ENCODE data around the gene NOC2L.
"Not testable (repeated sequence)": the region's sequence is repeated elsewhere in the genome, so short reads cannot be mapped to it uniquely, and the experiment has no call there.

NOC2L gene

DNA sequence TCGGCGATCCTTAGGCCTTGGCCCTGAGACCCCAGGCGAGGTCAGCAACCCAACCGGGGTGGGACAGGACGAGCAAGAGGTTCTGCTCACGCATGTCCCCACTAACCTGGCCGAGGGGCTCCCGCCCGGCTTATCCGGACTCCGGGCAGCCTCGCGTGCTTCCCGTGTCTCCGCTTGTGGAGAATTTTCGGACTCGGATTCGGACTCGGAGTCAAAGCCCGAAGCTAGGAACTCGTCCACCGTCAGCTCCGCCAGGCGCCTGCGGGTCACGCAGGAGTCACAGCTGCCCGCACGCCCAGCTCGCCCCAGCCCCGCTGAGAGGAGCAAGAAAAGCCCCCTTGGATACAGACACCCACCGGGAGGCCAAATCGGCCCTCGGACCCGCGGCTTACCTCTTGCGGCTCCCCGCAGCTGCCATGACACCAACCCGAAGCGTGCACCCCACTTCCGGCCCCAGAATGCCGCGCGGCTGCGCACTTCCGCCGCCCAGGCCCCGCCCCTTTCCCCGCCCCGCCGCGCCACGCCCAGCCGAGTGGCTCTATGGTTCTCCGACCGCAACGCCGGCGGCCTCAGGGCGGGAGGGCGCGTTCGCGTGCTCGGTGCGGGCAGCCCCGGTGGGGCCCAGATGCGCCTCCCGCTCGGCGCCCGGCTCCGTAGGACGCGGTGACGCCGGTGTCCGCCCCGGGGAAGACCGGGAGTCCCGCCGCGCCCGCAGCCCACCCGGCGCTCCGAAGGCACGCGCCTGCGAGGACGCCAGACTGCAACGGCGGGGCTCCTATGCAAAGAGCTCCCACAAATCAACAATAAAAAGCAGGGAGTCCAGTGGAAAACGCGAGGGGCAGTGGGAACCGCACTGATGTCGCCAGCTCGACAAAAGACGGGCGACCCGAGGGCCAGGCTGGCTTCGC lies at the start of gene NOC2L:
Gene NOC2L, minus strand, starts transcription at position 434 of the 908 bp plus-strand sequence. Its CDS starts 16 bp downstream, at position 418.
- DNase-seq (ENCODE audit: low spot score): peak; percentile 97

DNA sequence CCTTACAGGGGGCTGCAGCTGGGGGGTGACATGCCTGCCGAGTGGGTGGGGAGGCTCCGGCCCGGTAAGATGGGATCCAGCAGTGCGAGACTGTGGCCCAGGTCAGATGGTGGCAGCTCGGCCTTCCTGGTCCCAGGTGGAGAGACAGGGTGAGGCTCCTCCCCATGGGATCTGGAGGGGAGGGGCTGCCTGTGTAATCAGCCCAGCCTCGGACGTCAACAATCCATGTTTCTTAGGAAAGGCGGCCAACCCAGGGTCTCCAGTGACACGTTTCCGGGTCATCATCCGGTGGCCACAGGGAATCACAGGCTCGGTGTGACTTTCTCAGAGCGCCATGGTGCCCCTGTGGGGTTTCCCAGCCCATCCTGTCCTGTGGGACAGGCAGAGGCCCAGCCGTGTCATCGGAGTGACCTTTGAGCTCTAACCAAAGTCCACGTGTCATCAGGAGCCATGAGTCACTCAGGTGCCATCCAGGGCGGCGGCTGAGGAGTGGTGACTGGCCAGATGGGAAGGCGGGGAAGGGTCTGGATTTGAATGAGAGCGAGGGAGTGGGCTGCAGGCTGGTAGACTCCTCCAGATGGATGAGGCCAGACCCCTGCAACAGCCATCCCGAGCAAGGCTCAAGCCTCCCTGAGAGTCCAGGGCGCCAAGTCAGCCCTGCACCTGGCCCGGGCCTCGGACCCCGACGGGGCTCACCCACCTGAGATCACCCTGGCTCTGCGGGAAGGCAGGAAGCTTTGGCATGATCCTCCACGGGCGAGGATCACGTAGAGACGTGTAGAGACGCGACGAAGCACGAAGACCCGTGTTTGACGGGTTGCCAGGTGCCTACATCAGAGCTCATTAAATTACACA lies 47.5 kb upstream of the NOC2L start:
- no peak for DNase-seq (ENCODE audit: low spot score)

DNA sequence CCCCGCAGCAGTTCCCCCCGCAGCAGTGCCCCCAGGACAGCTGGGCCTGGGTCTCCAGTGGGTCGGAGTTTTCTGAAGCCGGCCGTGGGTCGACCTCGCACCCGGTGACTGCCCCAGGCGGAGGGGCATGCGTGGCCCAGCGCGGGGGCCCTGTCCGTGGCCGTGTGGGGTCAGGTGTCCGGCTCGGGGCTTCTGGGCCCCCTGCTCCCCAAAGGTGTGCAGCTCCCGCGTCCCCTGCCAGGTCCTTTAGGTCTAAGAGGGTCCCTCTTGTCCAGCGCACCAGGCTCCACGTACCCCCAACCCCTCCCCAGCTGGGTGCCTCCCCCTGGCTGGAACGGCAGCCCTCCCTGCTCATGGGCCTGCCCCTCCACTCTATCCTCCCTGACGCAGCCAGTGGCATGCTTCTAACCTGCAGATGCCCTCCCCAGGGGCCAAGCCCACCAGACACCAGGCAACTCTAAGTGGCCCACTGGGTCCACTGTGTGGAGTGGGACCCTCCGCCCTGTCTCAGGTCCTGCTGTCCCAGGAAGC lies 46.8 kb upstream of the NOC2L start:
- DNase-seq (ENCODE audit: low spot score): no peak

DNA sequence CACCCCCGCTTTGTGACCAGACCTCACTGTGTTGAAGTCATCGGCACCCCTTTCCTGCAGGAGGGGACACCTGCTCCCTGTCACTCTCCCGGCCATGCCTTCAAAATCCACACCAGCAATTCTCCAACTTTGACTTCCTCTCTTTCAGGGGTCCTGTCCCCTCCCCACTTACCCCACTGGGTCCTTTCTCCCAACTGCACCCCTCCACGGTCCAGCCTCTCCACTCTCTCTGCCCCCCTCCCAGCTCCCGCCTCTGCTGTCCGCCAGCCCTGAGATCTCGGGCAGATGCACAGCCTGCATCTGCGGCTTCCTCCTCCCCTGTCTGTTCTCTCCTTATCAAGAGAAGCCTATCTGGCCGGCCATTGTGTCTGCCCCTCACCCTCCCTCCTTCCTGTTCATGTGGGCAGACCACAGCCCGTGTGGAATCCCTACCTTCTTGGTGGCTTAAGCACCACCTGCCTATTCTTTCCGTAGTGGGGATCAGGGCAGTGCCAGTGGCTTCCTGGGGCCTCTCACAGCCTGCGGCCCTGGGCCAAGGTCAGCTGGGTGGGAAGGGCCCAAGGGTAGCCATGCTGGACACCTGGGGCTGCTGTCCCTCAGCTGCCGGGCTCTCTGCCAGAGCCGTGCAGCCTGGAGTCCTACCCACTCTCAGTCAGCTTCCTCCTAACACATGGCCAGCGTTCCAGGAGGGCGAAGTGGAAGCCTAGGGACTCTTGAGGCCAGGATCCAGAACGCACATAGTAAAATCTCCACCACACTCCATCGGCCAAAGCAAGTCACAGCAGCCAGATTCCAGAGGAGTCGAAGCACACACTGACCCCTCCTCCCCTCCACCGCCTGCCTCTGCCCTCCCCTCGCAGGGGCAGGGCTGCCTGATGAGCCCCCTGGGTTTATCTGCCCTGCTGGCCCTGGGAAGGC lies 46.0 kb upstream of the NOC2L start:
- DNase-seq (ENCODE audit: low spot score): peak; percentile 66

DNA sequence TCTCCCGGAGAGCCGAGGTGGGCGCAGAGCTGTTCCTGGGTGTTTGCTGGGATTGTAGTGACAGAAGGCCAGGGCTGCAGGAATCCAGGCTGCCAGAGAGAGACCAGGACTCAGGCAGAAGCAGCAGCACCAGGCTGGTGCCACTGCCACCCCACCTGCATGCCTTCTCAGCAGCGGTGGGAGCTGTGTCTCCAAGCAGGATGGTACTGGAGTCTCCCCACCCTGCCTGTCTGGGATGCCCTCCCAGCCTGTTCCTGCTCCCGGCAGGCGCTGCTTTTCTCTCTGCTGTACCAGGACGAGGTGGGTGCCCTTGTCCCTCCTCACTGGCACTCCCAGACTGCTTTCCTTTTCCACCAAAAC lies 45.3 kb upstream of the NOC2L start:
- no peak for DNase-seq (ENCODE audit: low spot score)

DNA sequence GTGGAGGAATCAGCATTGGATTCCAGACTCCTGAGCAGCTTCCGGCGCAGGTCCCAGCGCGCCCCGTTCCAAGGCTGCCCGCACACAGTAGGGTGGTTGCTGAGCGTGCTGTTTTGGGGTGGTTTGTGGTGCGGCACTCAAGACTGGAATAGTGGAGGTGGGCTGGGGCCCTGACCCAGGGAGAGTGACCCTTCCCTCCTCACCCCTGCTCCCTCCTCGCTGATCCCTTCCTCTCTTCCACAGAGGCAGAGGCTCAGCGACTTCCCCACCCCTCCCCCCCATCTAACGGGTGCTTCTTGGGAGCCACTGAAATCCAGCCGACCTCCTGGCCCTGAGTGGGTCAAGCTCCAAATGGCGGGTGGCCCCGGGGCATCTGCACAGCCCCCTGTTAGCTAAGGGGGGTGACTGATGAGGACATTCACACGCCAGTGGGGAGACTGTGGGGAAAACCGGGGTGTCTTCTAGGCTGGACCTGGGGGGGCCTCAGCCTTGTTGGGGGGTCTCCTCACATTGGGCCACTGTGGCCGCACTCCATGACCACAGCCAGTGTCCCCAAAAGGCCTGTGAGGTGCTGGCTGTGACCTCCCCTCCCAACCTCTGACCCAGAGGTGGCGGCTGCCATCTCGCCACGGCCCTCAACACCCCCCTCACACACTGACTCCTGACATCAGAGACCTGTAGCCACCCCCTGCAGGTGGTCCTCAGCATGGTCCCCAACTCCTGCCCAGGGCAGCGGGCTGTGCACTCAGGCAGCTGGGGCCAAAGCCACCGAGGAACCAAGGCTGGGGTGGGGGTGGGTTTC lies 44.8 kb upstream of the NOC2L start:
- DNase-seq (ENCODE audit: low spot score): no peak

DNA sequence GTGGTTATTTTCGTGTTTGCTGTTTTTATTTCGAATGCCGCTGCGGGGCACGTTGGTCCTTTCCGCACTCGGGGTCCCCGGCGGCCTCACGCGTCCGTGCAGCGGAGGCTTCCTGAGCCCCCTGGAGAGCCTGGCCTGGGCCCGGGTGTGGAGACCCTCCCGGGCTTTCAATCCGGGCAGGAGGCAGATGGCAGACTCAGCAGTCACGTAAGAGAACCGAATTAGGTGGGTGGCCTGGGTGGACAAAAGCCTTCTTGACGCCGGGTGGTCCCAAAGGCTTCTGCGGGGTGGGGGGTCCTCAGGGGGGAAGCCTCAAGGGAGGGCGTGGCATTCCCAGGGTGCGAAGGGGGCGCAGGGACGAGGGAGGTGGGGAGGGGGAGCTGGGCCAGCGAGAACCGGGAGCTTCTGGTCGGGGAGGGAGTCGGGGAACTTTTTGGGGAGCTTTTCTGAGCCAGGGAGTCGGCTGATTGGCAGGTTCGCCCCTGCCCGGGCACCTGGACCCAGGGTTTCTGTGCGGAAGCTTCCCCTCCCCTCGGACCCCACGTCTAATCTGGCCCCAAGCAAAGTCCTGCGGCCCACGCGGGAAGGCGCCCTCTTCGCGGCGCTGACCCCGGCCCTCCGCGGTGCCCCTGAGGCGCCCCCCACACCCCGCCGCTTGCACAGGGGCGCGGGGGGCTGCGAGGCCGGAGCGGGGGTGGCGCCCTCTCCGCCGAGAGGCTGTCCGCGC lies 42.2 kb upstream of the NOC2L start:
- no peak for DNase-seq (ENCODE audit: low spot score)

DNA sequence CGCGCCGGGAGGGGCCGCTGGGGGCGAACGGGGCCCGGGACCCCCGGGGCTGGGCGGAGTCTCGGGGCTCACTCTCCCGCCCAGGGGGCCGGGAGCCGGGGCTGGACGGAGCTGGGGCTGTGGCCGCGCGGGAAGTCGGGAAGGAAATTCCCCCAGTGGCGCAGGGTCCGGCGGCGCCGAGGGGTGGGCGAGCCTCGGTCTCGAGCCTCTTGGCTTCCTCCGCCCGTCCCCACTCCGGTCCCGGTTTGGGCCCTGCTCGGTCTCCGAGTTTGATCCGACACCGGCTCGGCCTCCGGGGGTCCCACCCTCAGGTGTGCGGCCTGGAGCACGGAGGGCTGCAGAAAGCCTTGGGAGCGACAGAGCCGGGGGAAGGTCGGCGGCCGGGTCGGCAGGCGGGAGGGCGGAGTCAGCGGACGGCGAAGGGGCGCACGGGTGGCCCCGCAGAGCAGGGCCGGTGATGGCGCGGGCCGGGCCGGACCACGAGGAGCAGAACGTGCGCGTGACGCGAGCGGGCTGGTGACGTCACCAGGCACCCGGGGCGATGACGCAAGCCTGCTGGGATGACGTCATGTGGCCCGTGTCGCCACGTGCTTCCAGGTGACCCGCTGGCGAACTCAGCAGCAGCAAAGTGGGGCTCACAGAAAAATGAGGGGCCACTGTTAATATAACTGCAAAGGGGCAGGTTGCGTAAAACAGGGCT lies 41.5 kb upstream of the NOC2L start:
- peak; percentile 97 for DNase-seq (ENCODE audit: low spot score)

DNA sequence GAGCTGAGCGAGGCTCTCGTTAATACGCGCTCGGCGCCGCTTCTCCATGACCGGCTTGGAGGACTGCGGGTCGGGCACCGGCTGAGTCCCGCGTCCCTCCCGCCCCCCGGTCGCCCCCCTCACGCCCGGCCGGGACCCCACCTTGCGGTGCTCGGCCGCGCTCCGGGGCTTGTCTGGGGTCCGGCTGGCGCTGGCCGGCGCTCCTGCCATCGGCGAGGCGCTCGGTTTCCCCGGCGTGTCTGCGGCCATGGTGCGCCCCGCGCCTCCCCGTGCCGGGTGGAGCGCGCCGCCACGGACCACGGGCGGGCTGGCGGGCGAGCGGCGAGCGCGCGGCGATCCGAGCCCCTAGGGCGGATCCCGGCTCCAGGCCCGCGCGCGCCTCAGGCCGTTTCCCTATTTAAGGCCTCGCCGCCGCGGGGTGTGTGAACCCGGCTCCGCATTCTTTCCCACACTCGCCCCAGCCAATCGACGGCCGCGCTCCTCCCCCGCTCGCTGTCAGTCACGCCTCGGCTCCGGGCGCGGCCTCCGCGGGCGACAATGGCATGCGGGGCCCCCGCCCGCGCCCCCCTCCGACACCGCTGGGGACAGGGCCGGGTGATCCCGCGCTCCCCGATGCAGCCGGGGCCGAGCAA lies 40.8 kb upstream of the NOC2L start, which contains the start of gene HES4:
Gene HES4, minus strand, starts transcription at position 373 of the 632 bp plus-strand sequence. Its CDS starts 124 bp downstream, at position 249.
- DNase-seq (ENCODE audit: low spot score): peak; percentile 96

DNA sequence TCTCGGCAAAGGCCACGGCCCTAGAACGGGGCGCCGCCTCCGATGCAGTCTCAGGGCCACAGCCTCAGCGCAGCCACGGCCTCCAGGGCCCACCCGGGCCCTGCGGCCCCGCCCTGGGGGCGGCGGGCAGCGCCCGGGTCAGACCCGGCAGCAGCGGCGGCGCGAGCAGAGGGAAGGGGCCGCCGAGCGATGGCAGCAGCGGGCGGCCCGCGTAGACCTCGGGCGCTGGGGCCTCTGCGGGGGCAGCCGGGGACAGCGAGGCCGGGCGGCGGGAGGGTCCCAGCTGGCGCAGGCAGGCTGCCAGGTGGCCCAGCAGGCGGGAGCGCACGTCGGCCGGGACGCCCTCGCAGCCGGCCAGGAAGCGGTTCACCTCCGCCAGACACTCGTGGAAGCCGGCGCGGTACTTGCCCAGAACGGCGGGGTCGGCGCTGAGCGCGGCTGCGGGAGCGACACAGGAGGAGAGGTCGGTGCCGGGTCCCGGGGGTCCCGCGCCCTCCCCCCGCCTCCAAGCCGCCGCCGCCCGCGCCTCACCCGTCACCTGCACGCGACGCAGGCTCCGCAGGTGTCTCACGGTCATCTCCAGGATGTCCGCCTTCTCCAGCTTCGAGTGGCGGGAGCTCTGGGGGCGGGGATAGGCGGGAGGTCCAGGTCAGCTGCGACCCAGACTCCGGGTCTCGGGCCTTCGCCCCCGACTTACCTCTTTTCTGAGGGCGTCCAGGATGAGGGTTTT lies 40.1 kb upstream of the NOC2L start:
- peak; percentile 61 for DNase-seq (ENCODE audit: low spot score)

DNA sequence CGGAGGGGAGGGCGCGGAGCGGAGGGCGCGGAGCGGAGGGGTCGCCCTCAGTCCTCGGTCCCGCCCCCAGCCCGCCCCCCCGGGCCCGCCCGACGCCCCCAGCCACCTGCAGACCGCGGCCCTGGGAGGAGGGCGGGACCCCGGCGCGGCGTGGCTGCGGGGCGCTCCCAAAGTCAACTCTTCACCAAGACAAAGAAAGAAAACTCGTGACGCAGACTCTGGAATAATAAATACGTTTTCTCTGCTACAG lies 39.6 kb upstream of the NOC2L start:
- DNase-seq (ENCODE audit: low spot score): no peak

DNA sequence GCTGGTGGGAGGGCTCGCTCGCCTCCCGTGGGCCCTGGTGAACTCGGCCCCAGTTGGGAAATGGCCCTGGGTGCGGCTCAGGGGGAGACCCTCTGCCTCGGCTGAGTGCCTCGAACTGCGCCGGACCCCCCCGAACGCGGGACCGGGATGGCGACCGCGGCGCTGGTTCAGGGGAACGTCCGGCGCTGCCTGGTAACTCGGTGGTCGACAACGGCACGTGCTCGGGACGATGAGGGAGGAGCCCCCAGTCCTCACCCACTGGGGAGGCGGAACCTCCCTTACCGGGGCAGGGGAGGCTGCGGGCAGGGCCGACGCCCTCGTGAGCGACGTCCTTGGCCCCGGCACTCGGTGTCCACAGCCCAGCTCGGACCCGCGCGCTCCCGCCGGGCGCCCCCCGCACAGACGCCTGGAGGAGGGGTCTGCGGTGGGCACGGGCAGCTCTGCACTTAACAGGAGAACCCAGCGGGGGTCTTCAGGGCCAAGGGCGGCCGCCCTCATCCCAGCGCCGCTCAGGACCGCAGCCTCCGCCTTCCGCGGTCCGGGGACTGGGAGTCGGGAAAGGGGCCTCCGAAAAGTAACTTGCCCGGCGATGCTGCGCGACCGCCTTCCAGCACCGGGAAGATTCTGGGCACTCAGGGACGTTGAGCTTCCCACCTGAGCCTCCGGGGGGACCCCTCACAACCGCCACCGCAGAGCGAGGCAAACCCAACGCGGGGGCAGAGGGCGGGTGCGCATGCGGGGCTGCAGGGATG lies 39.1 kb upstream of the NOC2L start:
- DNase-seq (ENCODE audit: low spot score): no peak

DNA sequence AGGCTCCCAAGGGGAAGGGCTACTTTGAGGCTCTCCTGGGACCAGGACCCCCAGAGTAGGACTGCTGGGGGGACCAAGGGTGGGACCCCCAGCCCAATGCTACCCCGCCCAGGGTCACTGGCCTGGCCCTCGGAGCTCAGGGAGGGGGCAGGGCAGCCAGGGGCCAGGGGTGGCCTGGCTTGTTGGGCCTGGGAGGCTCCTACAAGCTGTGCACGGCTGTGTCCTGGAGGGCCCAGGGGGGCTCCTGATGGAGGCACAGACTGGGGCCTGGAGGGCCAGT lies 38.6 kb upstream of the NOC2L start:
- no peak for DNase-seq (ENCODE audit: low spot score)

DNA sequence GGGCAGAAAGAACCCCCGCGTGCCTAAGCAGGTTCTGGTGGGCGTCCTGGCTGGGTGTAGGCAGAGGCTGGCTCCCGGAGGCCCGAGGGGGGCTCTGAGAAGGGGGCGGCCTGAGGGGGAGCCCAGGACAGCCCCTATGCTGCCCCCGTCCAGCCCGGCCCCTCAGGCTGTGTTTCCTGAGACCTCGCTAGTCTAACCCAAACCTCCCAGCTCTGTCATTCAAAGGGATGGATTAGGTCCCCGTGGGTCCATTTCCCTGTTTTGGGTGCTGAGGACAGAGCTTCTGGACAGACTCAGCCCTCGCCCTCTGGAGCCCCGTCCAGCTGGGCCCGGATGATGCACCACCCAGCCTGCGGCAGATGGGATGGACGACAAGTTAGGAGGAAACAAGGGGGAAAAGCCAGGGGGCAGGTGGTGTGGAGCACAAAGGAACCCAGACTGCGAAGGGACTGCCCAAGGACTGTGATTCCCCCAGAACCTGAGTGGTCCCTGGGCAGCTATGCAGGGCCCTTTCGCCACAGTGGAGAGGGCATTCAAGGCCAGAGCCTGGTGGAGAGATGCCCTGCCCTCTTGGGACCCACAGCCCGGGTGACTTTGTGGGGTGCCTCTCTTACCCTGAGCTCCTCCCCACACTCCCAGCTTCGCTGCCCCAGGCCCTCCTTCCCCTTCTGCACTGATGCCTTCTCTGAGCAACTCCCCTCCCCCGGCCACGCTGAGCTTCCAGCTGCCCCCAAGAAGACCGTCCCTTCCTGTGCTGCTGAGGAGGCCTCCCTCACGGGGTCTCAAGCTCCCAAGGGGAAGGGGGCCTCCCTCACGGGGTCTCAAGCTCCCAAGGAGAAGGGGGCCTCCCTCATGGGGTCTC lies 38.0 kb upstream of the NOC2L start:
- peak; percentile 15 for DNase-seq (ENCODE audit: low spot score)

DNA sequence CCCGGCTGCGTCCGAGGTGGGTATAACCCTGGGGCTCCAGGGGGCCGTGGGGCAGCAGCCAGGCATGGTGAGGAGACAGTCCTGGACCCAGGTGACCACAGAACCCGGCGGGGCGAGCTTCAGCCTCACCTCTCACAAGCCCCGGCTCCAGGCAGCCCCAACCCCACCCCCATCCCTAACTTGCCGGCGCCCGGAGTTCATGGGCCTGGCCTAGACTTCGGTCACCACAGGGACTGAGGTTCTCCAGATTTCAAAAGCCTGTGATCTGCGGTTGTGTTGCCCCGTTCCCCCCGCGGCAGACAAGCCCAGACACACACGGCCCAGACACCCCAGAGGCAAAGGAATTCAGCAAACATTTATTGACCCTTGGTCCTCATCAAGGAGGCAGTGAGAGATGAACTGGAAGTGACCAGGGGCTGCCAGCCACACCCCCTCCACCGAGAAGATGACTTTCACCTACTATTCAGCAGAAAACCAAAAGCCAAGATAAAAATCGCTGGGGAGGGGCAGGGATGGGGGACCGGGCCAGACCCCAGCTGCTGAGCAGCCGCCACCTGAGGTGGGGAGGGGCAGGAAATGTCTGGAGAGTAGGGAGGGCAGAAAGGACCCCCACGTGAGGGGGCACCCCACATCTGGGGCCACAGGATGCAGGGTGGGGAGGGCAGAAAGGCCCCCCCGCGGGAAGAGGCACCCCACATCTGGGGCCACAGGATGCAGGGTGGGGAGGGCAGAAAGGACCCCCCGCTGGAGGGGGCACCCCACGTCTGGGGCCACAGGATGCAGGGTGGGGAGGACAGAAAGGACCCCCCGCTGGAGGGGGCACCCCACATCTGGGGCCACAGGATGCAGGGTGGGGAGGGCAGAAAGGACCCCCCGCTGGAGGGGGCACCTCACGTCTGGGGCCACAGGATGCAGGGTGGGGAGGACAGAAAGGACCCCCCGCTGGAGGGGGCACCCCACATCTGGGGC lies 36.9 kb upstream of the NOC2L start:
- peak; percentile 21 for DNase-seq (ENCODE audit: low spot score)

DNA sequence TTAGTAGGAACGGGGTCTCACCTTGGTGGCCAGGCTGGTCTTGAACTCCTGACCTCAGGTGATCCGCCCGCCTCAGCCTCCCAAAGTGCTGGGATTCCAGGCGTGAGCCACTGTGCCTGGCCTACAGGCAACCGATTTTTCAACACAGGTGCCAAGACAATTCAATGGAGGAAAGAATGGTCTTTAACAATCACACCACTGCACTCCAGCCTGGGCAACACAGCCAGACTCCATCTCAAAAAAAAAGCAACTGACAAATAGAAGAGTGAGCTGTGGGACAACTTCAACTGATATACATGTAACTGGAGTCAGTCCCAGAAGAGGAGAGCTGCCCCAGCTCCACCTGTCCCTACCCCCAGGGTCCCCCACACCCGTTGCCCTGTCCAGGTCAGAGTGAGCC lies 35.5 kb upstream of the NOC2L start:
- not testable (repeated sequence) for DNase-seq (ENCODE audit: low spot score)
